Activated CD4-positive, CD25-positive, alpha-beta regulatory T cell treated with anti-CD3 and anti-CD28 coated beads, Interleukin-2, amount 50 U/mL, for 16 hours (primary cell): ENCODE measurements around the gene APLF.
"Not testable (repeated sequence)": the region's sequence is repeated elsewhere in the genome, so short reads cannot be mapped to it uniquely, and the experiment has no call there.

Experiments used
- DNase-seq: peaks from one replicate; pipeline ENCODE4 v3.0.0-alpha.2; 2020; ENCODE audit warnings: low read depth, low spot score

APLF gene

GRCh38 chr2:68574202-68574791 is 106.9 kb downstream of the APLF start:
- DNase-seq: no peak

- no peak for DNase-seq
Measured at GRCh38 chr2:68577183-68577582, 109.8 kb downstream of the APLF start.

GRCh38 chr2:68579689-68580088 is 112.3 kb downstream of the APLF start:
- no peak for DNase-seq

- DNase-seq: no peak
Measured at GRCh38 chr2:68588589-68588988, 121.2 kb downstream of the APLF start.

GRCh38 chr2:68589963-68590362 is 122.6 kb downstream of the APLF start:
- no peak for DNase-seq

- DNase-seq: no peak
Measured at GRCh38 chr2:68590702-68591101, 123.3 kb downstream of the APLF start.

GRCh38 chr2:68591225-68591624 is 123.8 kb downstream of the APLF start:
- no peak for DNase-seq

- DNase-seq: no peak
Measured at GRCh38 chr2:68594041-68594440, 126.7 kb downstream of the APLF start.

GRCh38 chr2:68594674-68595492 is 127.5 kb downstream of the APLF start:
- no peak for DNase-seq

GRCh38 chr2:68595493-68595785 is 128.1 kb downstream of the APLF start:
- not testable (repeated sequence) for DNase-seq

GRCh38 chr2:68600495-68600894 is 133.1 kb downstream of the APLF start:
- not testable (repeated sequence) for DNase-seq

- no peak for DNase-seq
Measured at GRCh38 chr2:68603059-68603458, 135.7 kb downstream of the APLF start.

- DNase-seq: no peak
Measured at GRCh38 chr2:68604077-68604476, 136.7 kb downstream of the APLF start.

GRCh38 chr2:68605939-68606338 is 138.6 kb downstream of the APLF start:
- DNase-seq: no peak

GRCh38 chr2:68606759-68607158 is 139.4 kb downstream of the APLF start:
- DNase-seq: no peak

- no peak for DNase-seq
Measured at GRCh38 chr2:68607837-68608236, 140.5 kb downstream of the APLF start.

- DNase-seq: no peak
Measured at GRCh38 chr2:68612765-68613519, 145.6 kb downstream of the APLF start.

- no peak for DNase-seq
Measured at GRCh38 chr2:68620772-68621171, 153.4 kb downstream of the APLF start.

GRCh38 chr2:68623820-68624219 is 156.4 kb downstream of the APLF start:
- DNase-seq: no peak

GRCh38 chr2:68627615-68628014 is 160.2 kb downstream of the APLF start:
- DNase-seq: no peak
